HepG2 (cell line): Measurements from ENCODE around the gene VWA7. TPM values are rescaled to one million over a fixed set of nuclear protein-coding genes. Genes with fewer than 3 reads are reported as not detected.

Experiments used
- ATAC-seq: fragments of 200-7000 bp; cut with Tn5 transposase; 3 replicates; pipeline ENCODE4 v1.9.1; 2020; ENCODE audit warnings: mild to moderate bottlenecking, moderate library complexity
- BruUV-seq: library from RNA; stranded (reverse); fragments of 400-500 nt; replicated peaks from 2 replicates; lab custom pipeline; 2021; lab: Mats Ljungman, UMichigan
- CTCF ChIA-PET: fragments of 300-600 bp; formaldehyde crosslinking; extraction: SDS; loops from one replicate; lab custom pipeline; 2021; ENCODE audit warnings: low total read pairs, inconsistent platforms, low intra/inter-chr PET ratio; lab: Yijun Ruan, JAX
- POLR2A ChIA-PET: fragments of 350-600 bp; sonication (Branson Sonifier 250); formaldehyde crosslinking; loops from one replicate; lab custom pipeline; 2020; ENCODE audit warnings: antibody characterized with exemption, inconsistent platforms; lab: Yijun Ruan, JAX
- DNase-seq: peaks from one replicate; pipeline ENCODE4 v3.0.0-alpha.2; 2015; ENCODE audit warnings: low spot score
- FAIRE-seq: peaks from 3 replicates; lab custom pipeline; 2011; peaks lifted over from hg19 to GRCh38; lab: Jason Lieb, UNC
- H2AFZ ChIP-seq: one replicate; pipeline ENCODE4 v1.6.1; 2011; ENCODE audit warnings: low read length, inconsistent platforms
- H3K27ac ChIP-seq: fragments of 300-600 bp; 3 replicates; pipeline ENCODE4 v1.8.0; 2011; ENCODE audit warnings: mixed run types, mild to moderate bottlenecking, mixed read lengths, low read length, inconsistent platforms; ENCODE audit not compliant: insufficient read depth; ENCODE audit errors: extremely low read length
- H3K27me3 ChIP-seq, 2 experiments: fragments of 200-600 bp in 1 of 2; 2 replicates in 1 of 2; 3 replicates in 1 of 2; pipeline versions ENCODE4 v1.6.0 to v1.8.0; 2011; ENCODE audit warnings: low read length in 2 of 2, mild to moderate bottlenecking in 2 of 2, moderate library complexity in 2 of 2, inconsistent platforms in 1 of 2; ENCODE audit not compliant: insufficient read depth in 2 of 2, control insufficient read depth in 1 of 2
- H3K36me3 ChIP-seq, 2 experiments: fragments of 200-600 bp in 1 of 2; replicated peaks in 1 of 2; 2 replicates in 1 of 2; 3 replicates in 1 of 2; pipeline versions ENCODE4 v1.5.1 to v1.8.0; 2011; ENCODE audit warnings: low read length in 2 of 2, inconsistent platforms in 1 of 2; ENCODE audit not compliant: insufficient read depth in 2 of 2, control insufficient read depth in 1 of 2
- H3K4me1 ChIP-seq: 2 replicates; pipeline ENCODE4 v1.5.1; 2012; ENCODE audit warnings: low read length, inconsistent platforms; ENCODE audit not compliant: insufficient read depth
- H3K4me2 ChIP-seq: 2 replicates; pipeline ENCODE4 v1.6.0; 2011; ENCODE audit warnings: low read depth, low read length, inconsistent platforms
- H3K4me3 ChIP-seq, 3 experiments: fragments of 200-600 bp in 1 of 3; sonication (generic), shearing (Covaris generic) in 1 of 3; replicated peaks in 1 of 3; 2 replicates each; pipeline ENCODE4 v1.5.1; 2011 to 2016; ENCODE audit warnings: low read length in 3 of 3, inconsistent platforms in 2 of 3, low read depth in 2 of 3, mild to moderate bottlenecking in 2 of 3, control low read depth in 1 of 3, mixed read lengths in 1 of 3; ENCODE audit not compliant: insufficient read depth in 1 of 3
- H3K79me2 ChIP-seq: one replicate; pipeline ENCODE4 v1.6.1; 2011; ENCODE audit warnings: low read length, inconsistent platforms; ENCODE audit not compliant: insufficient read depth
- H3K9ac ChIP-seq: 2 replicates; pipeline ENCODE4 v1.6.0; 2011; ENCODE audit warnings: mild to moderate bottlenecking, low read depth, low read length, inconsistent platforms; ENCODE audit not compliant: insufficient read depth
- H3K9me3 ChIP-seq: 2 replicates; pipeline ENCODE4 v1.5.1; 2012; ENCODE audit warnings: mild to moderate bottlenecking, low read length
- H4K20me1 ChIP-seq: 2 replicates; pipeline ENCODE4 v1.6.0; 2011; ENCODE audit warnings: inconsistent platforms, mild to moderate bottlenecking, low read length, moderate library complexity; ENCODE audit not compliant: insufficient read depth
- ATF7 ChIP-seq, 2 experiments: fragments of 450-650 bp in 1 of 2; sonication (generic) in 1 of 2; formaldehyde crosslinking in 1 of 2; IDR thresholded peaks; 2 replicates each; pipeline versions ENCODE4 v1.4.0 to v1.6.1; 2016 to 2020; ENCODE audit warnings: antibody characterized with exemption in 1 of 2, mild to moderate bottlenecking in 1 of 2, missing genetic modification reagents in 1 of 2
- BCL6 ChIP-seq: IDR thresholded peaks from 2 replicates; pipeline ENCODE4 v1.6.1; 2016; ENCODE audit warnings: missing genetic modification reagents, missing compliant biosample characterization
- KDM2A ChIP-seq: sonication (generic); formaldehyde crosslinking; IDR thresholded peaks from 2 replicates; pipeline ENCODE4 v1.4.0; 2020; ENCODE audit warnings: low read depth, missing genetic modification reagents, borderline replicate concordance
- NFIC ChIP-seq: IDR thresholded peaks from 2 replicates; pipeline ENCODE4 v1.6.1; 2012; ENCODE audit warnings: mild to moderate bottlenecking, low read length, inconsistent platforms
- POLR2A ChIP-seq, 2 experiments: IDR thresholded peaks; 2 replicates each; pipeline ENCODE4 v1.6.1; 2011; ENCODE audit warnings: low read depth in 2 of 2, low read length in 2 of 2, mild to moderate bottlenecking in 1 of 2, moderate library complexity in 1 of 2; ENCODE audit not compliant: insufficient read depth in 1 of 2
- RNF219 ChIP-seq: sonication (generic); formaldehyde crosslinking; IDR thresholded peaks from 2 replicates; pipeline ENCODE4 v1.5.0; 2020; ENCODE audit warnings: mild to moderate bottlenecking, missing genetic modification reagents
- RORA ChIP-seq: sonication (generic); formaldehyde crosslinking; IDR thresholded peaks from 2 replicates; pipeline ENCODE4 v1.5.0; 2020; ENCODE audit warnings: mild to moderate bottlenecking, missing genetic modification reagents, moderate library complexity
- SMAD3 ChIP-seq: sonication (generic); formaldehyde crosslinking; IDR thresholded peaks from 2 replicates; pipeline ENCODE4 v1.4.0; 2020; ENCODE audit warnings: missing genetic modification reagents
- TFAP4 ChIP-seq: sonication (generic); IDR thresholded peaks from 2 replicates; pipeline ENCODE4 v1.6.1; 2016; ENCODE audit warnings: low read depth, borderline replicate concordance
- ZFP62 ChIP-seq: sonication (generic); formaldehyde crosslinking; IDR thresholded peaks from 2 replicates; pipeline ENCODE4 v1.4.0; 2020; ENCODE audit warnings: missing genetic modification reagents
- ZNF292 ChIP-seq: sonication (generic); formaldehyde crosslinking; IDR thresholded peaks from 2 replicates; pipeline ENCODE4 v1.8.1; 2022; ENCODE audit warnings: mild to moderate bottlenecking, low read depth, missing genetic modification reagents, borderline replicate concordance
- ZNF629 ChIP-seq: sonication (generic); formaldehyde crosslinking; conservative IDR thresholded peaks from 2 replicates; pipeline ENCODE4 v1.5.0; 2020; ENCODE audit warnings: missing genetic modification reagents
- ZNF747 ChIP-seq: sonication (generic); formaldehyde crosslinking; IDR thresholded peaks from 2 replicates; pipeline ENCODE4 v1.8.1; 2023; ENCODE audit warnings: missing genetic modification reagents, mild to moderate bottlenecking, borderline replicate concordance
- ZNF749 ChIP-seq: sonication (generic); formaldehyde crosslinking; IDR thresholded peaks from 2 replicates; pipeline ENCODE4 v1.8.0; 2022; ENCODE audit warnings: mild to moderate bottlenecking, missing genetic modification reagents, moderate library complexity, borderline replicate concordance
- ZSCAN31 ChIP-seq: sonication (generic); formaldehyde crosslinking; IDR thresholded peaks from 2 replicates; pipeline ENCODE4 v1.5.0; 2020; ENCODE audit warnings: low read depth, mild to moderate bottlenecking, missing genetic modification reagents
- WGBS: methylation state at CpG from one replicate; pipeline ENCODE4 v1.1.6; 2017; ENCODE audit warnings: low lambda C conversion rate; 5-methylcytosine and 5-hydroxymethylcytosine counted together
- in situ Hi-C: cut with HindIII; loops from 2 replicates; pipeline ENCODE4 v1.10.0; 2017; ENCODE audit warnings: low pct_unique_long_range_greater_than_20kb; ENCODE audit not compliant: extremely low pct_ligation_motif_present
- intact Hi-C: fragments of 100-400 bp; cut with micrococcal nuclease; formaldehyde crosslinking; loops from one replicate; pipeline ENCODE4 v1.10.0; 2022; ENCODE audit not compliant: unreplicated experiment
- polyA plus RNA-seq, 8 experiments: library from polyadenylated mRNA; depleted of rRNA in 3 of 8; stranded (reverse) in 7 of 8; unstranded in 1 of 8; fragments of >200 nt; fragmentation: Illumina TruSeq in 4 of 8; extraction: Trizol in 4 of 8; gene quantifications; 2 replicates each; pipeline versions ENCODE4 v1.2.1 to v1.2.3, GENCODE V29; 2011 to 2016; ENCODE audit warnings: low read depth in 4 of 8, missing spikeins in 1 of 8, mixed read lengths in 1 of 8; ENCODE audit not compliant: insufficient read depth in 1 of 8
- total RNA-seq, 5 experiments: library from RNA; depleted of rRNA; stranded (reverse); fragments of >200 nt; fragmentation: Illumina TruSeq; extraction: Trizol; gene quantifications; 2 replicates each; pipeline ENCODE4 v1.2.3, GENCODE V29; 2016; ENCODE audit warnings: low read depth in 1 of 5

VWA7 gene
- total and polyA plus RNA-seq, 2 of the 13 experiments (the other 11 are each of a cell fraction or from before 2014, with no cell fraction given) = 0.86 to 3.3 TPM

- no peak for DNase-seq
- no peak for FAIRE-seq
- H4K20me1 ChIP-seq = no peaks in the 10 kb centered on the region
- no peak for ATAC-seq
- 75% methylated on average over 2 of the region's 2 CpGs for WGBS
- H3K4me3 ChIP-seq = no peak overlapping the region
- no peaks in the 10 kb centered on the region for H3K27me3 ChIP-seq
- CTCF ChIA-PET = interaction anchor here (1.4 to 3.8 kb wide), 3 partner anchors 37 to 89 kb away, joined by 3 to 74 read pairs (median 30); partner anchors contain the start of genes DDAH2 and LY6G5C
- no peak for TF ChIP-seq KDM2A (CRISPR knock-in tag)
- TF ChIP-seq NFIC = no peak
- TF ChIP-seq ATF7 (IDR thresholded peaks at IDR 0.05) = no peak
- TF ChIP-seq ATF7 (CRISPR knock-in tag; IDR thresholded peaks at IDR 0.05) = no peak
- TF ChIP-seq BCL6 (CRISPR knock-in tag) = no peak
- no peak for TF ChIP-seq ZFP62 (CRISPR knock-in tag)
- TF ChIP-seq SMAD3 (CRISPR knock-in tag) = no peak
- TF ChIP-seq TFAP4 = no peak
- no peak for TF ChIP-seq ZNF292 (CRISPR knock-in tag)
- no peak for TF ChIP-seq ZNF747 (CRISPR knock-in tag)
- no peak for TF ChIP-seq ZNF629 (CRISPR knock-in tag)
- no peak for TF ChIP-seq ZNF749 (CRISPR knock-in tag)
- TF ChIP-seq RORA (CRISPR knock-in tag) = no peak
- TF ChIP-seq POLR2A (IDR thresholded peaks at IDR 0.05; ENCODE audit: insufficient read depth in 1 of 2, low read depth in 2 of 2, low read length in 2 of 2) = no peak
- no peak for TF ChIP-seq RNF219
- TF ChIP-seq ZSCAN31 (CRISPR knock-in tag) = no peak
- no TSS peak for BruUV-seq
- intact Hi-C loops (loop anchor here (10.0 kb wide), 1 partner anchor 154 kb away; the partner anchor contains the start of gene C2), in situ Hi-C loops (loop anchor here (5.0 kb wide), 1 partner anchor 61 kb away; no protein-coding TSS in a partner anchor)
- H3K36me3 ChIP-seq = no peaks in the 10 kb centered on the region
- H3K27ac ChIP-seq = no peak overlapping the region
- no peak overlapping the region for H2AFZ ChIP-seq
- peaks cover 49% of the 10 kb centered on the region for H3K4me1 ChIP-seq
- POLR2A ChIA-PET = interaction anchor here (0.9 to 9.0 kb wide), 7 partner anchors 8 to 68 kb away, joined by 3 to 279 read pairs (median 9); partner anchors contain the start of genes ABHD16A, CLIC1, DDAH2 and HSPA1B
- H3K79me2 ChIP-seq = no peaks in the 10 kb centered on the region
- H3K4me2 ChIP-seq = no peak overlapping the region
- no peaks in the 10 kb centered on the region for H3K9me3 ChIP-seq
- no peak overlapping the region for H3K9ac ChIP-seq
Observed at GRCh38 chr6:31770860-31771259, 6.3 kb downstream of the VWA7 start.
